A549 (cell line): ENCODE measurements around the gene EPHB1. TPM values are rescaled to one million over a fixed set of nuclear protein-coding genes. Genes with fewer than 3 reads are reported as not detected.

Experiments used
- ATAC-seq, 2 experiments: fragments of 200-7000 bp in 1 of 2; fragments of >200 bp in 1 of 2; cut with Nextera tagmentation in 1 of 2; cut with Tn5 transposase in 1 of 2; 3 replicates each; pipeline versions ENCODE4 v1.8.0 to v1.9.1; 2018 to 2020; ENCODE audit warnings: mild to moderate bottlenecking in 1 of 2, moderate library complexity in 1 of 2
- CTCF ChIA-PET: fragments of 300-600 bp; sonication (Branson Sonifier 250); formaldehyde crosslinking; extraction: SDS; loops from one replicate; lab custom pipeline; 2021; ENCODE audit warnings: antibody characterized with exemption, inconsistent platforms; lab: Yijun Ruan, JAX
- POLR2A ChIA-PET: fragments of 350-600 bp; formaldehyde crosslinking; extraction: SDS; loops from one replicate; lab custom pipeline; 2021; ENCODE audit warnings: antibody characterized with exemption, inconsistent platforms; lab: Yijun Ruan, JAX
- DNase-seq, 2 experiments: peaks; one replicate each; pipeline versions ENCODE4 v3.0.0 to v3.0.0-alpha.2; 2011 to 2016; ENCODE audit warnings: low read depth in 1 of 2, low spot score in 1 of 2
- FAIRE-seq: peaks from 2 replicates; lab custom pipeline; 2011; peaks lifted over from hg19 to GRCh38; lab: Jason Lieb, UNC
- H3K27ac ChIP-seq, 2 experiments: fragments of >200 bp; sonication (Bioruptor Twin); formaldehyde crosslinking; 3 replicates each; pipeline ENCODE4 v1.5.1; 2016 to 2017
- H3K4me1 ChIP-seq: fragments of >200 bp; sonication (Bioruptor Twin); formaldehyde crosslinking; 3 replicates; pipeline ENCODE4 v1.6.1; 2016
- H3K4me2 ChIP-seq: fragments of >200 bp; sonication (Bioruptor Twin); formaldehyde crosslinking; 3 replicates; pipeline ENCODE4 v1.6.1; 2016
- H3K4me3 ChIP-seq: fragments of >200 bp; sonication (Bioruptor Twin); formaldehyde crosslinking; 3 replicates; pipeline ENCODE4 v1.5.1; 2016
- H3K9me3 ChIP-seq: fragments of >200 bp; sonication (Bioruptor Twin); formaldehyde crosslinking; 3 replicates; pipeline ENCODE4 v1.6.1; 2016
- CEBPB ChIP-seq, 2 experiments: fragments of >200 bp in 1 of 2; sonication (Bioruptor Twin) in 1 of 2; formaldehyde crosslinking in 1 of 2; IDR thresholded peaks; 2 replicates each; pipeline ENCODE4 v1.6.1; 2012 to 2016
- CHD4 ChIP-seq: fragments of 200-600 bp; sonication (generic); IDR thresholded peaks from 2 replicates; pipeline ENCODE4 v1.6.1; 2016; ENCODE audit warnings: antibody characterized with exemption, mild to moderate bottlenecking, borderline replicate concordance
- ELK1 ChIP-seq: fragments of 150-350 bp; IDR thresholded peaks from 2 replicates; pipeline ENCODE4 v1.6.1; 2014; ENCODE audit warnings: low read depth, mild to moderate bottlenecking, low read length
- ESRRA ChIP-seq: fragments of 150-350 bp; IDR thresholded peaks from 2 replicates; pipeline ENCODE4 v1.6.1; 2014; ENCODE audit warnings: mild to moderate bottlenecking, low read length, borderline replicate concordance
- FOSL2 ChIP-seq, 2 experiments: fragments of 450-650 bp in 1 of 2; fragments of >200 bp in 1 of 2; sonication (Bioruptor Twin) in 1 of 2; formaldehyde crosslinking; IDR thresholded peaks; 2 replicates each; pipeline versions ENCODE4 v1.5.0 to v1.6.1; 2016 to 2020; ENCODE audit warnings: mild to moderate bottlenecking in 1 of 2, moderate library complexity in 1 of 2
- GATA3 ChIP-seq: IDR thresholded peaks from 2 replicates; pipeline ENCODE4 v1.6.1; 2012; ENCODE audit warnings: borderline replicate concordance
- HES2 ChIP-seq: fragments of >200 bp; sonication (Bioruptor Twin); formaldehyde crosslinking; IDR thresholded peaks from 2 replicates; pipeline ENCODE4 v1.6.1; 2016
- KDM5A ChIP-seq: fragments of 200-600 bp; sonication (generic); IDR thresholded peaks from 2 replicates; pipeline ENCODE4 v1.6.1; 2016; ENCODE audit warnings: antibody characterized with exemption, mild to moderate bottlenecking
- MAFK ChIP-seq: fragments of 450-650 bp; IDR thresholded peaks from 2 replicates; pipeline ENCODE4 v1.6.1; 2014; ENCODE audit not compliant: partially characterized antibody
- MAZ ChIP-seq: fragments of 150-350 bp; IDR thresholded peaks from 2 replicates; pipeline ENCODE4 v1.6.1; 2014; ENCODE audit warnings: antibody characterized with exemption, low read depth, low read length, borderline replicate concordance
- NFE2L2 ChIP-seq: fragments of 150-350 bp; conservative IDR thresholded peaks from 2 replicates; pipeline ENCODE4 v1.6.1; 2014; ENCODE audit warnings: low read length
- NR3C1 ChIP-seq: fragments of >200 bp; sonication (Bioruptor Twin); formaldehyde crosslinking; IDR thresholded peaks from 3 replicates; pipeline ENCODE4 v1.6.1; 2017
- POLR2A ChIP-seq: IDR thresholded peaks from 2 replicates; pipeline ENCODE4 v1.6.1; 2012; ENCODE audit warnings: mild to moderate bottlenecking, low read length
- POLR2AphosphoS2 ChIP-seq: conservative IDR thresholded peaks from 2 replicates; pipeline ENCODE4 v1.6.1; 2012; ENCODE audit warnings: low read length, improper control_type of control experiment, inconsistent platforms
- REST ChIP-seq: fragments of 200-600 bp; sonication (generic); IDR thresholded peaks from 2 replicates; pipeline ENCODE4 v1.6.1; 2016; ENCODE audit warnings: antibody characterized with exemption, mild to moderate bottlenecking, moderate library complexity
- RFX5 ChIP-seq: fragments of 450-650 bp; IDR thresholded peaks from 2 replicates; pipeline ENCODE4 v1.7.1; 2014; ENCODE audit warnings: antibody characterized with exemption, mild to moderate bottlenecking, moderate library complexity
- TP53 ChIP-seq: fragments of 250-450 bp; sonication (Bioruptor Pico); IDR thresholded peaks from 2 replicates; pipeline ENCODE4 v1.5.0; 2021; ENCODE audit warnings: mild to moderate bottlenecking, moderate library complexity
- USF2 ChIP-seq: fragments of 450-650 bp; IDR thresholded peaks from 2 replicates; pipeline ENCODE4 v1.6.1; 2014; ENCODE audit warnings: antibody characterized with exemption
- WGBS: methylation state at CpG from one replicate; pipeline ENCODE4 v1.1.6; 2017; ENCODE audit errors: missing lambda C conversion rate; 5-methylcytosine and 5-hydroxymethylcytosine counted together
- polyA plus RNA-seq, 4 experiments: library from polyadenylated mRNA; depleted of rRNA in 3 of 4; stranded (reverse); fragments of >200 nt; fragmentation: RNase III in 1 of 4; extraction: RNeasy Plus Mini Kit Qiagen cat#74134 plus additional on column Dnase treatment in 1 of 4; gene quantifications; 2 replicates in 3 of 4; 3 replicates in 1 of 4; pipeline ENCODE4 v1.2.3, GENCODE V29; 2011 to 2017
- TF ChIP-seq, protein P1 (sequence below): IDR thresholded peaks from 2 replicates; pipeline ENCODE4 v1.6.1; 2012; ENCODE audit warnings: low read depth, borderline replicate concordance
- TF ChIP-seq, protein P2 (sequence below): fragments of >200 bp; sonication (Bioruptor Twin); formaldehyde crosslinking; IDR thresholded peaks from 3 replicates; pipeline ENCODE4 v1.5.1; 2016

Gene EPHB1
- polyA plus RNA-seq, 2 of the 4 experiments (the other 2 are of a cell fraction), result 0.18 to 0.21 TPM

GRCh38 chr3:135018149-135018923 lies 223.3 kb downstream of the EPHB1 start:
- no peak overlapping the region for H3K4me2 ChIP-seq
- no peak overlapping the region for H3K27ac ChIP-seq
- H3K4me3 ChIP-seq, result no peak overlapping the region
- POLR2A ChIA-PET, result no interaction called here
- ATAC-seq (no peak), DNase-seq (no peak), FAIRE-seq (no peak)
- 29% methylated on average over 7 of the region's 7 CpGs for WGBS
- TF ChIP-seq NR3C1 (no peak), RFX5 (no peak), KDM5A (no peak), CEBPB (IDR thresholded peaks at IDR 0.05) (no peak)
- CTCF ChIA-PET, result no interaction called here
- no peaks in the 10 kb centered on the region for H3K9me3 ChIP-seq
- H3K4me1 ChIP-seq, result no peaks in the 10 kb centered on the region

DNA sequence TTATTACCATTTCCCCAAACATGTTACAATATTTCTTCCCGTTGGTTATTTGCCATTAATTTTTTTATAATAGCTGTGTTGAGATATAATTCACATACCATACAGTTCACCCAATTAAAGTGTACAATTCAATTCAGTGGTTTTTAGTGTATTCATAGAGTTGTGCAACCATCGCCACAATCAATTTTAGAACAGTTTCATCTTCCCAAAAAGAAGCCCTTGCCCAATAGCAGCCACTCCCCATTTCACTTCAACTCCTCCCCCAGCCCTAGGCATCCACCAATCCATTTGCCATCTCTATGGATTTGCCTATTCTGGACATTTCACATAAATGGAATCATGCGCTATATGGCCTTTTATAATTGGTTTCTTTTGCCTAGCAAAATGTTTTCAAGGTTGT lies 225.1 kb downstream of the EPHB1 start:
- no peak for FAIRE-seq
- no peak overlapping the region for H3K27ac ChIP-seq
- CTCF ChIA-PET, result no interaction called here
- no peak for ATAC-seq
- TF ChIP-seq MAZ (no peak), FOSL2 (IDR thresholded peaks at IDR 0.05) (no peak), FOSL2 (CRISPR knock-in tag; IDR thresholded peaks at IDR 0.05) (no peak), USF2 (no peak), REST (no peak), HES2 (no peak), ESRRA (no peak), GATA3 (no peak), RFX5 (no peak), TP53 (CRISPR knock-in tag) (no peak), POLR2AphosphoS2 (no peak), CHD4 (no peak), MAFK (no peak), POLR2A (no peak), ELK1 (no peak), NFE2L2 (no peak)
- TF ChIP-seq, protein P1, sequence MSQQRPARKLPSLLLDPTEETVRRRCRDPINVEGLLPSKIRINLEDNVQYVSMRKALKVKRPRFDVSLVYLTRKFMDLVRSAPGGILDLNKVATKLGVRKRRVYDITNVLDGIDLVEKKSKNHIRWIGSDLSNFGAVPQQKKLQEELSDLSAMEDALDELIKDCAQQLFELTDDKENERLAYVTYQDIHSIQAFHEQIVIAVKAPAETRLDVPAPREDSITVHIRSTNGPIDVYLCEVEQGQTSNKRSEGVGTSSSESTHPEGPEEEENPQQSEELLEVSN, result no peak
- TF ChIP-seq, protein P2, sequence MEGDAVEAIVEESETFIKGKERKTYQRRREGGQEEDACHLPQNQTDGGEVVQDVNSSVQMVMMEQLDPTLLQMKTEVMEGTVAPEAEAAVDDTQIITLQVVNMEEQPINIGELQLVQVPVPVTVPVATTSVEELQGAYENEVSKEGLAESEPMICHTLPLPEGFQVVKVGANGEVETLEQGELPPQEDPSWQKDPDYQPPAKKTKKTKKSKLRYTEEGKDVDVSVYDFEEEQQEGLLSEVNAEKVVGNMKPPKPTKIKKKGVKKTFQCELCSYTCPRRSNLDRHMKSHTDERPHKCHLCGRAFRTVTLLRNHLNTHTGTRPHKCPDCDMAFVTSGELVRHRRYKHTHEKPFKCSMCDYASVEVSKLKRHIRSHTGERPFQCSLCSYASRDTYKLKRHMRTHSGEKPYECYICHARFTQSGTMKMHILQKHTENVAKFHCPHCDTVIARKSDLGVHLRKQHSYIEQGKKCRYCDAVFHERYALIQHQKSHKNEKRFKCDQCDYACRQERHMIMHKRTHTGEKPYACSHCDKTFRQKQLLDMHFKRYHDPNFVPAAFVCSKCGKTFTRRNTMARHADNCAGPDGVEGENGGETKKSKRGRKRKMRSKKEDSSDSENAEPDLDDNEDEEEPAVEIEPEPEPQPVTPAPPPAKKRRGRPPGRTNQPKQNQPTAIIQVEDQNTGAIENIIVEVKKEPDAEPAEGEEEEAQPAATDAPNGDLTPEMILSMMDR, result no peak
- TF ChIP-seq, all 56 proteins: peak for 0
- DNase-seq, result no peak
- POLR2A ChIA-PET, result no interaction called here
- H3K4me1 ChIP-seq, result no peaks in the 10 kb centered on the region
- H3K9me3 ChIP-seq, result no peaks in the 10 kb centered on the region
- H3K4me3 ChIP-seq, result no peak overlapping the region
- WGBS, result 43% methylated on average over 3 of the region's 3 CpGs
- H3K4me2 ChIP-seq, result no peak overlapping the region
